Measurements from ENCODE around the gene MRGPRX3.
"Not testable (repeated sequence)": the region's sequence is repeated elsewhere in the genome, so short reads cannot be mapped to it uniquely, and the experiment has no call there.

MRGPRX3 gene

DNA sequence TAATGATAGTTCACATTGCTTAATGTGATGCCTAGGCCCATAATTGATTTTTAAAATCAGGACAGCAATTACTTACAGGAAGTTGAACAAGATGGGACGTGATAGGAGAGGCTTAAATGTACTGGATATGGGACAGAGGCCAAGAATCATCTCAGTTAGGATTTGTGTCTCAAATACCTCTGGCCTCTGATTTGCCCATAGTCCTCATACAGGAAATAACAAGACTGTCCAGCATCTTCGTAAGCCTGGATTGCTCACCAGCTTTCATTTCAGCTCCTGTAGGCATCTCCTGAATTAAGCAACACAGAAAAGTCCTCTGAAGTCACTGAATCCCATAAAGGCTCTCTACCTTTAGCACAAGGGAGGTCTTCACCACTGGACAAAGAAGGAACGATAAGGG is at the start of gene MRGPRX3:
Gene MRGPRX3 (plus strand): TSS at position 231 of the 400 bp plus-strand sequence. CDS start 4,632 bp downstream, outside the sequence.
- DNase-seq: no peak

DNA sequence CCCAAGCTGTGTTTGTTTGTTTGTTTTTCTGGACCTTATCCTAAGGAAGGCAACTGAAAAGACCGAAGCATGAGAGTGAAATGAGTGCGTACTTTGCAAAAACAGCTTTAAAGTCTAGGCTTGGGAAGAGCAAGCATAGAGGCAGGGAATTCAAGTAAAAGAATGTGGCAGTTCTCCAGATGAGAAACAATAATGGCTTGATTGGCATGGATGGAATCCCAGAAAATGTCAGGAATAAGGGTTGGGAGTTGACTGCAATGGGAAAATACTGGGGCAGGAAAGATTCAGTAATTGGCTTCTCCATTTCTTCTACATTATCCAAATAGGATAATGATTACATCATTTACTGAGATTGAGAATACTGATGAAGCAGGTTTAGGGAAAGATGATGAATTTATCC is 44.0 kb upstream of the MRGPRX3 start:
- DNase-seq: no peak

DNA sequence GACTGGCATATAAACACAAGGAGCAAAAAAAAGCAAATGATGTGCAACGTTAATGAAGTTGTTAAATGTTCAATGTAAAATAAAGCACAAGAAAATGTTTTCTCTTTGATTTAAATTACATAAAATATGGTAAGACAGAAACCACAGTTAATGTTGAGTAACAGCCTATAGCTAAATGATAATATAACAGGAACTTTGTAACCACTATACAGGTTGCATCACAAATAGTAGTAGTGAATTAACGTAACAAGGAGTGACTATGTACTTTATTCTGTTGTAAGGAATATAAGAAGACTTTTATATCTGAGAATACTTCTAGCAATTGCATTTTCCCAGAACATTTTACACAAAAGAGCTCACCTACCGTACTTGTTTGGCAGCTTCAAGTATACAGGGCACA is 43.4 kb upstream of the MRGPRX3 start:
- no peak for DNase-seq

DNA sequence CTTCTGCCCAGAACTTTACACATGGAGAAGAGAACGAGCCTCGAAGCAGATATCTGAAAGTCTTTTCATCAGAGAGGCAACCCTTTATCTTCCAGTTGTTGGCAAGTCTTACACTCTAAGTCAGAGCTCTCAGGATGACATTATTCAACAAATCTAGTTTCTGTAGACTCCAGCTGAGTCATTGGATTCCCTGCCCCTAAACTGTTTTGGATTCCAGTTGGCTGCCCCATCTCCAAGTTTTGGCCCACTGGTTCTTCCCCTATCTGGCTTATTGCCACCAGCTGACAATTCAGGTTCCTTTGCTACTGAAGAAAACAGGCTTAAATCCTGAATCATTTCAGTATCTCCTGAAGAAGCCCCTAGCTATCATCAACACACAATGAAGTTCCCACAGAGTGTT is 40.6 kb upstream of the MRGPRX3 start:
- DNase-seq: no peak

DNA sequence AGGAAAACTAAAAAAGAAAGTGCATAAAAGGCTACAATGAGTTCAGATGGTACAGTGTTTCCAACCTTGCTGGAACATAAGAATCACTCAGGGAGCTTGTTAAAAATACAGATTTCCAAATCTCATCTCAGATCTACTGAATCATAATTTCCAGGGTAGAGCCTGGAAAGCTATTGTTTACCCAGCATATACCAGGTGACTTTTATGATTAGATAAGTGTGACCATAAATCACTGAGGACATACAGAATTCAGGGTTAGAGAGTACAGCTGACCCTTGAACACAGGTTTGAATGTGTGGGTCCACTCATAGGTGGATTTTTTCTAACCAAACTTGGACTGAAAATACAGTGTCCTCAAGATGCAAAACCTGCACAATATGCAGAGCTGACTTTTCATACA is 38.4 kb upstream of the MRGPRX3 start:
- DNase-seq: no peak

DNA sequence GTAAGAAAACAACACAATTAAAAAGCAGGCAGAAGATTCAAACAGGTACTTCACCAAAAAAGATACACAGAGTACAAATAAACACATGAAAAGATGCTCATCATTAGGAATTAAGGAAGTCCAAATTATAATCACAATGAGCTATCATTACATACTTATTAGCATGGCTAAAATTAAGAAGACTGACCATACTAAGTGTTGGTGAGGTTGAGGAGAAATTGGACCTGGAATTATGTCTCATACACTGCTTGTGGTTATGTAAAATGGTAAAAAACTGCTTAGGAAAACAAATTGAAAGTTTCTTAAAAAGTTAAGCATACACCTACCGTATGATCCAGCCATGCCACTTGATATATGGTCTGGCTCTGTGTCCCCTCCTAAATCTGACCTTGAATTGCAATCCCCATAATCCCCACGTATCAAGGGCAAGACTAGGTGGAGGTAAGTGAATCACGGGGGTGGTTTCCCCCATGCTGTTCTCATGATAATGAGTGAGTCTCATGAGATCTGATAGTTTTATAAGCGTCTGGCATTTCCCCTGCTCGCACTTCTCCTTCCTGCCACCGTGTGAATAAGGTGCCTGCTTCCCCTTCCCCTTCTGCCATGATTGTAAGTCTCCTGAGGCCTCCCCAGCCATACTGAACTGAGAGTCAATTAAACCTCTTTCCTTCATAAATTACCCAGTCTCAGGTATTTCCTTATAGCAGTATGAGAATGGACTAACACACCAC is 31.3 kb upstream of the MRGPRX3 start:
- no peak for DNase-seq

DNA sequence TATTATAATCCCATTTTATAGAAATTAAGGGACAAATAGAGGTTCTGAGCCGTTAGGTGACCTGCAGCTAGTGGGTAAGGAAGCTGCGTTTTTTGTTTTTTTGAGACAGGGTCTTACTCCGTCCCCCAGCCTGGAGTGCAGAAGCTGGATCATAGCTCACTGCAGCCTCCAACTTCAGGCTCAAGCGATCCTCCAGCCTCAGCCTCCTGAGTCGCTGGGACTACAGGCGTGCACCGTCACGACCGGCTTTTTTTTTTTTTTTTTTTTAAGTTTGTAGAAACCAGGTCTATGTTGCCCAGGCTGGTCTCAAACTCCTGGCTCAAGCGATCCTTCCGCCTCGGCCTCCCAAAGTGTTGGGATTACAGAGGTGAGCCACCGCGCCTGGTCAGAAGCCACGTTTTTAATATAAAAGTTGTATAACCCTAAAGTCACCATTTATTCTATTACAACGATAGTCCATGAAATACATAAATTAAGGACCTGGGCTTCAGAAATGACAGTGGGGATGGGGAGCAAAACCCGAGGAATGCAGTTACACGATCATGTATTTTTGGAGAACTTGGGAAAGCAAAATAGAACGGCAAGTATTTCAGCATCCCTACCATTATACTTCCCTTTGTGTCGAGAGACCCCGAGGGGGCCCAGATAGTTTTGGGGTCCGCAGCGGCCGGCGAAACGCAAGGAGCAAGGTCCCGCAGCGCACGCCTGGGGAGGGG is 27.1 kb upstream of the MRGPRX3 start:
- DNase-seq: no peak

DNA sequence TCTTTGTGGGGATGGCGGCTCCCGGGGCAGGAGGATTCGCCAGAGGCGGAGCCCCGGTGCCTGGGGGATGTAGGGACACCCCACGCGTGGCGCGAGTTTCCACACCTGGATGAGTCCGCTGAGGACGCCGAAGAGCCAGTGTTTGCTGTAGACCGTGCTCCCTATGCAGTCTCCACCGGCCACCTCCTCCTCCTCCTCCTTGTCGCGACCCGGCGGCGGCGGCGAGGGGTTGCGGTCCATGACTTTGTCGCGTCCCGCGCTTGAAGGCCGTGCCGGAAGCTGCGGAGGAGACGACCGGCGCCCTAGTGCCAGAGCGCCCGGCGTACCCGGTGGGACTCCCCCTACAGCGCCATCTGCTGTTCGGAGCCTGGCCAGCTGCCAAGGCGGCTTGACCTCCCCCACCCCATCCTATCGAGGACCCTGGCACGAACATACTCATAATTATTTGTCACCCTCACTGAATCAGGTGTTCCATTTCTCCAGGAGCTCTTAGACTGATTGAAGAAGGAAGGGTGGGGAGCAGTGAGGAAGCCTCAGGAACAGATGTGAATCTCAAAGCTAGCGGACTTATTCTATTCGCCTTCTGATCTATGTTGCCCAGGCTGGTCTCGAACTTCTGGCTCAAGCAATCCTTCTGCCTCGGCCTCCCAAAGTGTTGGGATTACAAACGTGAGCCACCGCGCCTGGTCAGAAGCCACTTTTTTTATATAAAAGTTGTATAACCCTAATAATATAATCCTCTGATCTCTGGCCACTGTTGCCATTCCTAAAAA is 26.4 kb upstream of the MRGPRX3 start, which contains the start of gene SAAL1:
Gene SAAL1 (minus strand): TSS at position 281 of the 773 bp plus-strand sequence. CDS start 41 bp downstream, at position 240.
- peak; percentile 71 to 81 for DNase-seq

DNA sequence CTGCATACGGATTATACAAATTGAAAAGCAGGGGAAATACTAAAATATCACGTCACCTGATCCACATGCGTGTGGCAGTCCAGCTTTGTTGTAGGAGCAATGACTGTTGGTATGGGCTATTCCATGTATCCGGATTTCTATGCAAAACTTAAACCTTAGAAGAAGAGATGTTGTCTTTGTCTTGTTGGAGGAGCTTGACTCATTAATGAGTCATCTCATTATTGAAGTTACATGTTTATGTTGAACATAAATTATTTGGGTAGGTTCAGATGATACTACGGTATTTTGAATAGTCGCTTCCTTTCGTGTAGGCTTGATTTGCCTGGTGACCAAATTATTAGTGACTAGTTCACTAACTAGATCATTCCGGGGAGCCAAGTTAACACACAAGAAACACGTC is 25.7 kb upstream of the MRGPRX3 start:
- DNase-seq: no peak

DNA sequence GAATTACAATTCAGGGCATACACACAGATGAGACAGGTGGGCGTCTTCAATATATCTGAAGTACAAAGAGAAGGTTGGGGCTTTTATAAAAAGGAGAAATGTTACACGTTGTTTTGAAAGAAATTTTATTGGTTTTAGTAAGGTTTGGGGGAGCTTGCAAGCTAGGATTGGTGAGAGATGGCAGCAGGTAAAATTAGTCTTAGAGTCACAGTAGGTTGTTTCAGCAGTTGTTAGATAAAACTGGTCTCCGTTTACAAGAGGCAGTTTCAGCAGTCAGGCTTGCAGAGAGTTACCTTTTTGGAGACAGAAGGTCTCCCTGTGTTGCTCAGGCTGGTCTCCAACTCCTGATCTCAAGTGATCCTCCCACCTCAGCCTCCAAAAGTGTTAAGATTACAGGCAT is 24.1 kb upstream of the MRGPRX3 start:
- no peak for DNase-seq

DNA sequence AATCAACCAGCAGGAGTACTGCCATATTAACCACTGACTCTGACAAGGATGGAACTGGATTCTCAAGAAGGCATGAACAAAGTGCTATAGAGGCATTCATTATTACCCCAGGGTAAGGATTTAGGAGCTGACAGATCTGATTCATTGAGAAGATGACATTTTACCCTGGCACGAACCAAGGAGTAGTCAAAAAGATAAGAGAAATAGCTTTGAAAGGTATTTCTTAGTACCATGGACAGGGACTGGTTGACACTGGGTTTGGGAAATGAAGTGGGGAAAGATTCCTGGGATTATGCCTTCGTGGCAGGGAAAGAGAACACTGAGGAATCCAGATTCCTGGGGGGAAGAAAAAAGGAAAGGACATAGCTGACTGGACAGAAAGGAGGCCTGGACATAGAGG is 21.4 kb upstream of the MRGPRX3 start:
- DNase-seq: no peak

DNA sequence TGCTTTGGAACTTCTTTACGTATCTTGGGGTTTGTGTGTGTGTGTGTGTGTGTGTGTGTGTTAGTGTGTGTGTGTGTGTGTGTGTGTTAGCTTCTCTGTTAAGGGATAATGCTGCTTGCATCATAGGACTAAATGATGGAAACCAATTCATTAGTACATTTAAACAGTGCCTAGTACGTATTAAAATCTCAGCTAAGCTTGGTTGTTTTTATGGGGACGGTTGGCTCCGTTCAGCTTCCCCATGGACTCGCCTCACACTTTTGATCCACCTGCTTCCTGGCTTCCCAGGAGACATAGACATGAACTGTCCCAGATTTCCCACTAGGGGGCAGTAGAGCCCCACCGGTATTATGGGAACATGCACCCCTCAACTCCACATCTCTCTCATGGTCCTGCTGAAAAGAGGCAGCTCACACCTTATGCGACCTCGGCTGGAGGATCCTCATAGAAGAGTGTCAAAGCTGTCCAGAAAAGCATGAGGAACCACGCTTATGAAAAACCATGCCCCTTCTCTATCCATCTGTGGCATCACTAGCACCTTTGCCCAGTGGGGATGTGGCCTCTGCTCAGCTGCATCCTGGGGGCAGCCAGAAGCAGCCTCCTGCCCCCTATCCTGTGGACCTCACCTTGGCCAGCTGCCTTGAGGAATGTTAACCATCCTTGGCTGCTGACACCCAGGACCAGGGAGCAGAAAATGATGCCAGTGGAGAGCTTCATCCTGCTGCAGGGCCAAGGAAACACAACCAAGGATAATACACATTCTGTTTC is 16.8 kb upstream of the MRGPRX3 start:
- DNase-seq: peak; percentile 54 to 78

DNA sequence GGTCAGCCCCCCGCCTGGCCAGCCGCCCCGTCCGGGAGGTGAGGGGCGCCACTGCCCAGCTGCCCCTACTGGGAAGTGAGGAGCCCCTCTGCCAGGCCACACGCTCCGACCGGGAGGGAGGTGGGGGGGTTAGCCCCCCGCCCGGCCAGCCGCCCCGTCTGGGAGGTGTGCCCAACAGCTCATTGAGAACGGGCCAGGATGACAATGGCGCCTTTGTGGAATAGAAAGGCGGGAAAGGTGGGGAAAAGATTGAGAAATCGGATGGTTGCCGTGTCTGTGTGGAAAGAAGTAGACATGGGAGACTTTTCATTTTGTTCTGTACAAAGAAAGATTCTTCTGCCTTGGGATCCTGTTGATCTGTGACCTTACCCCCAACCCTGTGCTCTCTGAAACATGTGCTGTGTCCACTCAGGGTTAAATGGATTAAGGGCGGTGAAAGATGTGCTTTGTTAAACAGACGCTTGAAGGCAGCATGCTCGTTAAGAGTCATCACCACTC is 11.0 kb upstream of the MRGPRX3 start:
- not testable (repeated sequence) for DNase-seq

DNA sequence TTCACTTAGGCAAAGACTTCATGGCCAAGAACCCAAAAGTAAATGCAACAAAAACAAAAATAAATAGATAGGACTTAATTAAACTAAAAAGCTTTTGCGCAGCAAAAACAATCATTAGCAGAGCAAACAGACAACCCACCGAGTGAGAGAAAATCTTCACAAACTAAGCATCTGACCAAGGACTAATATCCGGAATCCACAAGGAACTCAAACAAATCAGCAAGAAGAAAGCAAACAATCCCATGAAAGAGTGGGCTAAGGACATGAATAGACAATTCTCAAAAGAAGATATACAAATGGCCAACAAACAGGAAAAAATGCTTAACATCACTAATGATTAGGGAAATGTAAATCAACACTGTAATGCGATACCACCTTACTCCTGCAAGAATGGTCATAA is 1.3 kb upstream of the MRGPRX3 start:
- DNase-seq: not testable (repeated sequence)

DNA sequence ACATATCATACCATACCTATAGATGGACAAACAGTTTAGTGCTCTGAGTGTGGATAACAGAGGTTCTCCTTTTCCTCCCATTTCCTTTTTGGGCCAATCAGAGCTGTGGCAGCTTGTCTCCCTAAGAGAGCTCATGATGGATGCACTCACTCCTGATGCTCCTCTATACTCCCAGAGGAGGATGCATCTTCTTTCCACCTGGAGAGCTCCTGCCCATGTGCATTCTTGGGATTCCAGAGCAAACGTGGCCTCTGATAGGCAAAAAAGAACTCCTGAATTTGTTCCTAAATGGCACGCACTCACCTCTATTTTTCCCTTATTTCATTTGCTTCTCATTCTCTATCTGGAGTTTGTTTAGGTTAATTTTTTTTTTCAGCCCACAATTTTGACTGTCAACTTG is 2.9 kb downstream of the MRGPRX3 start:
- DNase-seq: no peak

DNA sequence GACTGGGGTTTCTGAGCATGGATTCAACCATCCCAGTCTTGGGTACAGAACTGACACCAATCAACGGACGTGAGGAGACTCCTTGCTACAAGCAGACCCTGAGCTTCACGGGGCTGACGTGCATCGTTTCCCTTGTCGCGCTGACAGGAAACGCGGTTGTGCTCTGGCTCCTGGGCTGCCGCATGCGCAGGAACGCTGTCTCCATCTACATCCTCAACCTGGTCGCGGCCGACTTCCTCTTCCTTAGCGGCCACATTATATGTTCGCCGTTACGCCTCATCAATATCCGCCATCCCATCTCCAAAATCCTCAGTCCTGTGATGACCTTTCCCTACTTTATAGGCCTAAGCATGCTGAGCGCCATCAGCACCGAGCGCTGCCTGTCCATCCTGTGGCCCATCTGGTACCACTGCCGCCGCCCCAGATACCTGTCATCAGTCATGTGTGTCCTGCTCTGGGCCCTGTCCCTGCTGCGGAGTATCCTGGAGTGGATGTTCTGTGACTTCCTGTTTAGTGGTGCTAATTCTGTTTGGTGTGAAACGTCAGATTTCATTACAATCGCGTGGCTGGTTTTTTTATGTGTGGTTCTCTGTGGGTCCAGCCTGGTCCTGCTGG is 4.9 kb downstream of the MRGPRX3 start:
- no peak for DNase-seq

DNA sequence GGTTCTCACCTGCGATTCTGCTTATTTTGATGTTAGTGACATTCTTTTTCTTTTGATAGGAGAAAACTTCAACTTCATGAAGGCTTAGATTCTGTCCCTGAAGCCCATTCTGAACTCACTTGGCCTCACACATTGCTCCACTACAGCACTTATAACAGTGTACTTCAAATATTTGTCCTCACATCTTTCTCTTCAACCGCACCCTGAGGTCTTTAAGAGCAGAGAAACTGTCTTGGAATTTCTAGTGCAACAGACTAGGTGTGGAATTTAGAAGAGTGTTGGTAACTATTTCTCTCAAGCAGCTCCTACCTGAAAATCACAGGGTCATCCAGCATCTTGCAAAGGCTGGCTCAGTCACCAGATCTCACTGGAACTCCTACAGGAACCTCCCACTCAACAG is 7.8 kb downstream of the MRGPRX3 start:
- DNase-seq: no peak

DNA sequence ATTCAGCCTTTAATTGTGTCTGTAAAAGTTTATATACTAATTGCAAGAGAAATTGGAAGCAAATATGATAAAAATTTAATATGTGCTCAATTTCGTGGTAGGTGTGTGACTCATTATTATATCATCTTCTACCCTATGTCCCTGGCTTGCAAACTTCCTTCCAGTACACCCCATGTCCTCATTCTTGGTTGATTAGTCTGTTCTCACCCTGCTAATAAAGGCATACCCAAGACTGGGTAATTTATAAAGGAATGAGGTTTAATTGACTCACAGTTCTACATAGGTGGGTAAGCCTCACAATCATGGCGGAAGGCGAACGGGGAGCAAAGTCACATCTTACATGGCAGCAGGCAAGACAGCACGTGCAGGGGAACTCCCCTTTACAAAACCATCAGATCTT is 11.9 kb downstream of the MRGPRX3 start:
- DNase-seq: no peak

DNA sequence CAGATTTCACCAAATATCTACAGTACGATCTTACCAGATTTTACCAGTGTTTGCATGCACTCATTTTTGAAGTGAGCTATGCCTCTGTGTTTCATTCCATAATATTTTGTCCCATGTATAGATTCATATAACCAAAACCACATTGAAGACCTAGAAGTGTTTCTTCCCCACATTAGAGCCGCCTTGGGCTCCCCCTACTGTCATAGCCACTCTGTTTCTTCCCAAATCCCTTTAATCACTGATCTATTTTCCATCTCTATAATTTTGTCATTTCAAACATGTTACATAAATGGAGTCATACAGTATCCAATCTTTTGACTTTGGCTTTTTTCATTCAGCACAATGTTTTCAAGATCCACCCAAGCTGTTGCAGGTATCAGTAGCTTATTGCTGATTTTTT is 12.7 kb downstream of the MRGPRX3 start:
- peak in 1 of 2 experiments; percentile 10 for DNase-seq

DNA sequence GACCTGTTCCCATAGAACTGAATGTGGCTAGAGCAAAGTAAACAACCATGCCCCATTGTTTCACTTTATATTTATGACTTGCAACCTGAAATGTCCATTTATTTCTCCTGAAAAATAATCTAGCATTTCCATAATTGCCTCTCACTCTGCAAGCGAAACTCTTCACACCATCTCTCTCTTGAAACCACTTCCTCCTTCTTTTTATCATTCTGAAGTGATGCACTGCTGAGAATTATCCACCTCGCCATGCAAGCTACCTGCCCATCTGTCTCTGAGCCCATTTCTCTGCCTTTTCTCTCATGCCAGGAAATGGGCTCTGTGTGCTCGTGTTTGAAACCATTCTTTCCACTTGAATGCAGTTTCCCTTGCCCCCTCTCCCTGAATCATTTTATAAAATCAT is 13.5 kb downstream of the MRGPRX3 start:
- no peak for DNase-seq

DNA sequence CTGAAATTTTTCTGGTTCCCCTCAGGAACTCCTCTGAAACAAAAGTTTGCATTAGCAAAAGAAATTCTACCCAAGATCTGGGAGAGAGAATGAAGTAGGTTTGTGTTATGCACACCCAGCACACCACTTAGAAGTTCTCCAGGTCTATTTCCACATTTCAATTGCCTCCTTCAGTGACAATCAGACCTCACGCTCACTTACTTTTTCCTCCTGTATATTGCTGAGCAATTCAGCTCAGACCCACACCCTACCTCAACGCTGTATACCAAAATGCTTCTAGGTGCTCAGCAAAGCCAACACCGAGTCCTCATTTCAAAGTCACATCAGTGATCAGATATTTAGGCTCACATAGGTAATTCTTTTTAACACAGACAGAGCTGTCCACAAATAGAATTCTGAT is 19.2 kb downstream of the MRGPRX3 start:
- DNase-seq: no peak

DNA sequence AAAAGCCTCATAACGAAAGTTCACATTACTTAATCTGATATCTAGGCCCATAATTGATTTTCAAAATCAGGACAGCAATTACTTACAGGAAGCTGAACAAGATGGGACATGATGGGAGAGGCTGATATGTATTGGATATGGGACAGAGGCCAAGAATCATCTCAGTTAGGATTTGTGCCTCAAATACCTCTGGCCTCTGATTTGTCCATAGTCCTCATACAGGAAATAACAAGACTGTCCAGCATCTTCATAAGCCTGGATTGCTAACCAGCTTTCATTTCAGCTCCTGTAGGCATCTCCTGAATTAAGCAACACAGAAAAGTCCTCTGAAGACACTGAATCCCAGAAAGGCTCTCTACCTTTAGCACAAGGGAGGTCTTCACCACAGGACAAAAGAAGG is 36.0 kb downstream of the MRGPRX3 start:
- DNase-seq: no peak

Measured in NCI-H524 (cell line).